HepG2 (cell line): Measurements from ENCODE around the gene OPN5. TPM values are rescaled to one million over a fixed set of nuclear protein-coding genes. Genes with fewer than 3 reads are reported as not detected.

ENCODE experiments used
- ATAC-seq: fragments of 200-7000 bp; cut with Tn5 transposase; 3 replicates; pipeline ENCODE4 v1.9.1; 2020; ENCODE audit warnings: mild to moderate bottlenecking, moderate library complexity
- BruUV-seq: library from RNA; stranded (reverse); fragments of 400-500 nt; replicated peaks from 2 replicates; lab custom pipeline; 2021; lab: Mats Ljungman, UMichigan
- CTCF ChIA-PET: fragments of 300-600 bp; formaldehyde crosslinking; extraction: SDS; loops from one replicate; lab custom pipeline; 2021; ENCODE audit warnings: low total read pairs, inconsistent platforms, low intra/inter-chr PET ratio; lab: Yijun Ruan, JAX
- POLR2A ChIA-PET: fragments of 350-600 bp; sonication (Branson Sonifier 250); formaldehyde crosslinking; loops from one replicate; lab custom pipeline; 2020; ENCODE audit warnings: antibody characterized with exemption, inconsistent platforms; lab: Yijun Ruan, JAX
- DNase-seq: peaks from one replicate; pipeline ENCODE4 v3.0.0-alpha.2; 2015; ENCODE audit warnings: low spot score
- FAIRE-seq: peaks from 3 replicates; lab custom pipeline; 2011; peaks lifted over from hg19 to GRCh38; lab: Jason Lieb, UNC
- H2AFZ ChIP-seq: one replicate; pipeline ENCODE4 v1.6.1; 2011; ENCODE audit warnings: low read length, inconsistent platforms
- H3K27ac ChIP-seq: fragments of 300-600 bp; 3 replicates; pipeline ENCODE4 v1.8.0; 2011; ENCODE audit warnings: mixed run types, mild to moderate bottlenecking, mixed read lengths, low read length, inconsistent platforms; ENCODE audit not compliant: insufficient read depth; ENCODE audit errors: extremely low read length
- H3K27me3 ChIP-seq, 2 experiments: fragments of 200-600 bp in 1 of 2; 2 replicates in 1 of 2; 3 replicates in 1 of 2; pipeline versions ENCODE4 v1.6.0 to v1.8.0; 2011; ENCODE audit warnings: low read length in 2 of 2, mild to moderate bottlenecking in 2 of 2, moderate library complexity in 2 of 2, inconsistent platforms in 1 of 2; ENCODE audit not compliant: insufficient read depth in 2 of 2, control insufficient read depth in 1 of 2
- H3K36me3 ChIP-seq, 2 experiments: fragments of 200-600 bp in 1 of 2; replicated peaks in 1 of 2; 2 replicates in 1 of 2; 3 replicates in 1 of 2; pipeline versions ENCODE4 v1.5.1 to v1.8.0; 2011; ENCODE audit warnings: low read length in 2 of 2, inconsistent platforms in 1 of 2; ENCODE audit not compliant: insufficient read depth in 2 of 2, control insufficient read depth in 1 of 2
- H3K4me1 ChIP-seq: 2 replicates; pipeline ENCODE4 v1.5.1; 2012; ENCODE audit warnings: low read length, inconsistent platforms; ENCODE audit not compliant: insufficient read depth
- H3K4me2 ChIP-seq: 2 replicates; pipeline ENCODE4 v1.6.0; 2011; ENCODE audit warnings: low read depth, low read length, inconsistent platforms
- H3K4me3 ChIP-seq, 3 experiments: fragments of 200-600 bp in 1 of 3; sonication (generic), shearing (Covaris generic) in 1 of 3; replicated peaks in 1 of 3; 2 replicates each; pipeline ENCODE4 v1.5.1; 2011 to 2016; ENCODE audit warnings: low read length in 3 of 3, inconsistent platforms in 2 of 3, low read depth in 2 of 3, mild to moderate bottlenecking in 2 of 3, control low read depth in 1 of 3, mixed read lengths in 1 of 3; ENCODE audit not compliant: insufficient read depth in 1 of 3
- H3K79me2 ChIP-seq: one replicate; pipeline ENCODE4 v1.6.1; 2011; ENCODE audit warnings: low read length, inconsistent platforms; ENCODE audit not compliant: insufficient read depth
- H3K9ac ChIP-seq: 2 replicates; pipeline ENCODE4 v1.6.0; 2011; ENCODE audit warnings: mild to moderate bottlenecking, low read depth, low read length, inconsistent platforms; ENCODE audit not compliant: insufficient read depth
- H3K9me3 ChIP-seq: 2 replicates; pipeline ENCODE4 v1.5.1; 2012; ENCODE audit warnings: mild to moderate bottlenecking, low read length
- H4K20me1 ChIP-seq: 2 replicates; pipeline ENCODE4 v1.6.0; 2011; ENCODE audit warnings: inconsistent platforms, mild to moderate bottlenecking, low read length, moderate library complexity; ENCODE audit not compliant: insufficient read depth
- ARHGAP35 ChIP-seq: sonication (generic); formaldehyde crosslinking; IDR thresholded peaks from 2 replicates; pipeline ENCODE4 v1.9.0; 2022; ENCODE audit warnings: mild to moderate bottlenecking, inconsistent platforms, moderate library complexity, missing genetic modification reagents, borderline replicate concordance
- HCFC1 ChIP-seq: fragments of 150-350 bp; IDR thresholded peaks from 2 replicates; pipeline ENCODE4 v1.6.1; 2014; ENCODE audit warnings: low read depth, low read length
- MLLT10 ChIP-seq: sonication (generic); formaldehyde crosslinking; IDR thresholded peaks from 2 replicates; pipeline ENCODE4 v1.4.0; 2020; ENCODE audit warnings: missing genetic modification reagents
- MXI1 ChIP-seq: IDR thresholded peaks from 3 replicates; pipeline ENCODE4 v1.6.1; 2012; ENCODE audit warnings: low read depth, low read length, inconsistent platforms, borderline replicate concordance
- NFYC ChIP-seq: IDR thresholded peaks from 2 replicates; pipeline ENCODE4 v1.6.1; 2016; ENCODE audit warnings: missing genetic modification reagents, missing compliant biosample characterization
- PAX8 ChIP-seq: sonication (generic); formaldehyde crosslinking; IDR thresholded peaks from 2 replicates; pipeline ENCODE4 v1.8.0; 2022; ENCODE audit warnings: mild to moderate bottlenecking, missing genetic modification reagents, borderline replicate concordance
- THAP11 ChIP-seq: IDR thresholded peaks from 2 replicates; pipeline ENCODE4 v1.6.1; 2016; ENCODE audit warnings: missing biosample characterization, missing genetic modification reagents
- U2AF1 ChIP-seq: fragments of 200-400 bp; formaldehyde crosslinking; optimal IDR thresholded peaks from 2 replicates; pipeline ENCODE3; 2017; ENCODE audit warnings: mild to moderate bottlenecking, low read depth, low read length
- ZFP36L1 ChIP-seq: sonication (generic); formaldehyde crosslinking; IDR thresholded peaks from 2 replicates; pipeline ENCODE4 v1.8.0; 2022; ENCODE audit warnings: mild to moderate bottlenecking, missing genetic modification reagents, moderate library complexity
- ZNF367 ChIP-seq: sonication (generic); formaldehyde crosslinking; IDR thresholded peaks from 2 replicates; pipeline ENCODE4 v1.4.0; 2020; ENCODE audit warnings: missing genetic modification reagents, borderline replicate concordance
- ZNF510 ChIP-seq: sonication (generic); formaldehyde crosslinking; IDR thresholded peaks from 2 replicates; pipeline ENCODE4 v1.4.0; 2020; ENCODE audit warnings: low read depth, mild to moderate bottlenecking, missing genetic modification reagents
- ZNF761 ChIP-seq: sonication (generic); formaldehyde crosslinking; conservative IDR thresholded peaks from 2 replicates; pipeline ENCODE4 v1.4.0; 2020; ENCODE audit warnings: mild to moderate bottlenecking, missing genetic modification reagents
- ZZZ3 ChIP-seq: sonication (generic); formaldehyde crosslinking; IDR thresholded peaks from 2 replicates; pipeline ENCODE4 v1.4.0; 2020; ENCODE audit warnings: missing genetic modification reagents, mild to moderate bottlenecking, borderline replicate concordance
- WGBS: methylation state at CpG from one replicate; pipeline ENCODE4 v1.1.6; 2017; ENCODE audit warnings: low lambda C conversion rate; 5-methylcytosine and 5-hydroxymethylcytosine counted together
- in situ Hi-C: cut with HindIII; loops from 2 replicates; pipeline ENCODE4 v1.10.0; 2017; ENCODE audit warnings: low pct_unique_long_range_greater_than_20kb; ENCODE audit not compliant: extremely low pct_ligation_motif_present
- intact Hi-C: fragments of 100-400 bp; cut with micrococcal nuclease; formaldehyde crosslinking; loops from one replicate; pipeline ENCODE4 v1.10.0; 2022; ENCODE audit not compliant: unreplicated experiment
- polyA plus RNA-seq, 8 experiments: library from polyadenylated mRNA; depleted of rRNA in 3 of 8; stranded (reverse) in 7 of 8; unstranded in 1 of 8; fragments of >200 nt; fragmentation: Illumina TruSeq in 4 of 8; extraction: Trizol in 4 of 8; gene quantifications; 2 replicates each; pipeline versions ENCODE4 v1.2.1 to v1.2.3, GENCODE V29; 2011 to 2016; ENCODE audit warnings: low read depth in 4 of 8, missing spikeins in 1 of 8, mixed read lengths in 1 of 8; ENCODE audit not compliant: insufficient read depth in 1 of 8
- total RNA-seq, 5 experiments: library from RNA; depleted of rRNA; stranded (reverse); fragments of >200 nt; fragmentation: Illumina TruSeq; extraction: Trizol; gene quantifications; 2 replicates each; pipeline ENCODE4 v1.2.3, GENCODE V29; 2016; ENCODE audit warnings: low read depth in 1 of 5
- TF ChIP-seq, protein P1 (sequence below): sonication (generic); formaldehyde crosslinking; IDR thresholded peaks from 2 replicates; pipeline ENCODE4 v1.5.0; 2020; ENCODE audit warnings: missing genetic modification reagents, mild to moderate bottlenecking, borderline replicate concordance
- TF ChIP-seq, protein P2 (sequence below): sonication (generic); formaldehyde crosslinking; IDR thresholded peaks from 2 replicates; pipeline ENCODE4 v1.5.0; 2020; ENCODE audit warnings: missing genetic modification reagents

The OPN5 gene
- total and polyA plus RNA-seq, 2 of the 13 experiments (the other 11 are each of a cell fraction or from before 2014, with no cell fraction given): not detected

DNA sequence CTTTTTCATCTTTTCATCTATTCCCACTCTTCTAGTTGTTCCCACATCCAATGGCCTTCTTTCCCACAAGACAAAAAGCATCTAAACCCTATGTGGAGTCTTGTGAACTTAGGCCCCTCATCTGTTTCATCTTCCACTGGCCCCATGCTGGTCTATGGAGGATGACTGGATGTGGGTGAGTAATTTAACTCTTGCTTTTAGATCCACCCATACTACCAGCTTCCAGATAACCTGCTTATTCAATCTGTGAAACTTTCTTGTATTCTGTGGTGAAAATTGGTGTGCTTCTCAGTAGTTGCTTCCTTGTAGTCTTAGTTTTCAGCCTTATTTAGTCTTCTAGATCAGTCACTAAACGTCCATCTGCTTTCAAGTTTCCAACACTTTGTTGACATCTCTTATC, 64.9 kb downstream of the OPN5 start:
- in situ Hi-C loops (no loop called here), intact Hi-C loops (no loop called here)
- WGBS: 5% methylated on average over 1 of the region's 1 CpG
- TF ChIP-seq NFYC (no peak), PAX8 (CRISPR knock-in tag) (no peak), MXI1 (no peak), THAP11 (CRISPR knock-in tag) (no peak), MLLT10 (CRISPR knock-in tag) (no peak), U2AF1 (no peak), ZNF510 (CRISPR knock-in tag) (no peak), ZNF761 (CRISPR knock-in tag) (no peak), ZZZ3 (no peak), HCFC1 (no peak), ZFP36L1 (CRISPR knock-in tag) (no peak), ZNF367 (no peak), ARHGAP35 (CRISPR knock-in tag) (no peak)
- TF ChIP-seq, protein P1, sequence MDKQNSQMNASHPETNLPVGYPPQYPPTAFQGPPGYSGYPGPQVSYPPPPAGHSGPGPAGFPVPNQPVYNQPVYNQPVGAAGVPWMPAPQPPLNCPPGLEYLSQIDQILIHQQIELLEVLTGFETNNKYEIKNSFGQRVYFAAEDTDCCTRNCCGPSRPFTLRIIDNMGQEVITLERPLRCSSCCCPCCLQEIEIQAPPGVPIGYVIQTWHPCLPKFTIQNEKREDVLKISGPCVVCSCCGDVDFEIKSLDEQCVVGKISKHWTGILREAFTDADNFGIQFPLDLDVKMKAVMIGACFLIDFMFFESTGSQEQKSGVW (CRISPR knock-in tag): no peak
- TF ChIP-seq, protein P2, sequence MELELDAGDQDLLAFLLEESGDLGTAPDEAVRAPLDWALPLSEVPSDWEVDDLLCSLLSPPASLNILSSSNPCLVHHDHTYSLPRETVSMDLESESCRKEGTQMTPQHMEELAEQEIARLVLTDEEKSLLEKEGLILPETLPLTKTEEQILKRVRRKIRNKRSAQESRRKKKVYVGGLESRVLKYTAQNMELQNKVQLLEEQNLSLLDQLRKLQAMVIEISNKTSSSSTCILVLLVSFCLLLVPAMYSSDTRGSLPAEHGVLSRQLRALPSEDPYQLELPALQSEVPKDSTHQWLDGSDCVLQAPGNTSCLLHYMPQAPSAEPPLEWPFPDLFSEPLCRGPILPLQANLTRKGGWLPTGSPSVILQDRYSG (CRISPR knock-in tag): no peak
- Histone ChIP-seq H3K79me2 (no peaks in the 10 kb centered on the region), H3K9ac (no peak overlapping the region), H3K36me3 (no peaks in the 10 kb centered on the region), H4K20me1 (no peaks in the 10 kb centered on the region), H3K27me3 (peaks cover 0 to 20% of the 10 kb centered on the region in 2 experiments; a peak in 2 of 5 replicates), H3K4me1 (no peaks in the 10 kb centered on the region), H3K27ac (no peak overlapping the region), H3K4me3 (no peak overlapping the region), H3K4me2 (no peak overlapping the region), H2AFZ (no peak overlapping the region), H3K9me3 (no peaks in the 10 kb centered on the region)
- no peak for FAIRE-seq
- CTCF ChIA-PET: no interaction called here
- POLR2A ChIA-PET: no interaction called here
- BruUV-seq: no TSS peak
- ATAC-seq: no peak
- DNase-seq: no peak
